ENCODE measurements around the gene AZGP1.
A peak's percentile ranks its signal among the peaks of the same experiment; 100 is the strongest.

AZGP1 gene

GRCh38 chr7:99926321-99926720 lies 49.5 kb downstream of the AZGP1 start:
- no peak for DNase-seq
- intact Hi-C loops (cut with DNase I), result no loop called here

- intact Hi-C loops (cut with DNase I), result no loop called here
- no peak for DNase-seq
Observed at GRCh38 chr7:99923200-99923599, 52.6 kb downstream of the AZGP1 start.

GRCh38 chr7:99920149-99920548 lies 55.7 kb downstream of the AZGP1 start:
- intact Hi-C loops (cut with DNase I), result no loop called here
- DNase-seq, result no peak

- DNase-seq, result no peak
- intact Hi-C loops (cut with DNase I), result loop anchor here (5.0 to 10.0 kb wide), 2 partner anchors 68 to 135 kb away; no protein-coding TSS in a partner anchor
Observed at GRCh38 chr7:99919814-99920112, 56.1 kb downstream of the AZGP1 start.

GRCh38 chr7:99918959-99919813 lies 56.6 kb downstream of the AZGP1 start, which contains the start of gene TRIM4:
Gene TRIM4, minus strand, starts transcription at chr7:99919530. Its CDS starts 129 bp downstream, at chr7:99919401.
- DNase-seq, result peak; percentile 87 to 97 (median 92)
- intact Hi-C loops (cut with DNase I), result loop anchor here (5.0 to 10.0 kb wide), 2 partner anchors 68 to 136 kb away; no protein-coding TSS in a partner anchor
